DOHH2 (cell line): ENCODE results near the gene ITGAV.

ENCODE experiments used
- H3F3A ChIP-seq: fragments of 200-600 bp; sonication (generic), shearing (Covaris generic); 2 replicates; pipeline ENCODE4 v1.6.0; 2016; ENCODE audit warnings: antibody characterized with exemption, mild to moderate bottlenecking; ENCODE audit not compliant: control insufficient read depth, insufficient read depth
- H3K27ac ChIP-seq: fragments of 200-600 bp; sonication (generic); 2 replicates; pipeline ENCODE4 v1.5.1; 2014; ENCODE audit warnings: low read depth, mild to moderate bottlenecking, low read length, moderate library complexity
- H3K27me3 ChIP-seq: fragments of 200-600 bp; sonication (generic); 2 replicates; pipeline ENCODE4 v1.6.1; 2014; ENCODE audit warnings: mild to moderate bottlenecking, low read length, mixed read lengths; ENCODE audit not compliant: control insufficient read depth
- H3K36me3 ChIP-seq: fragments of 200-600 bp; sonication (generic); 2 replicates; pipeline ENCODE4 v1.6.1; 2014; ENCODE audit warnings: mild to moderate bottlenecking, low read length, moderate library complexity, mixed read lengths; ENCODE audit not compliant: control insufficient read depth
- H3K4me1 ChIP-seq: fragments of 200-600 bp; sonication (generic); 2 replicates; pipeline ENCODE4 v1.6.1; 2014; ENCODE audit warnings: mild to moderate bottlenecking, low read length, mixed read lengths; ENCODE audit not compliant: control insufficient read depth
- H3K4me2 ChIP-seq: fragments of 200-600 bp; sonication (generic); 2 replicates; pipeline ENCODE4 v1.6.0; 2014; ENCODE audit warnings: mild to moderate bottlenecking, low read length, moderate library complexity
- H3K4me3 ChIP-seq: fragments of 200-600 bp; sonication (generic); 2 replicates; pipeline ENCODE4 v1.5.1; 2014; ENCODE audit warnings: mild to moderate bottlenecking, low read length, mixed read lengths
- H3K79me2 ChIP-seq: fragments of 200-600 bp; sonication (generic); 2 replicates; pipeline ENCODE4 v1.6.1; 2014; ENCODE audit warnings: mild to moderate bottlenecking, low read length, mixed read lengths; ENCODE audit not compliant: control insufficient read depth
- H3K9me2 ChIP-seq: fragments of 200-600 bp; sonication (generic); replicated peaks from 2 replicates; pipeline ENCODE4 v1.6.1; 2014; ENCODE audit warnings: mild to moderate bottlenecking, low read length, mixed read lengths; ENCODE audit not compliant: control insufficient read depth
- H3K9me3 ChIP-seq: fragments of 200-600 bp; sonication (generic); 2 replicates; pipeline ENCODE4 v1.6.1; 2014; ENCODE audit warnings: antibody characterized with exemption, low read length, mixed read lengths; ENCODE audit not compliant: control insufficient read depth, insufficient read depth
- H4K20me1 ChIP-seq: fragments of 200-600 bp; sonication (generic); 2 replicates; pipeline ENCODE4 v1.6.0; 2014; ENCODE audit warnings: low read depth, mild to moderate bottlenecking, antibody characterized with exemption, low read length, moderate library complexity; ENCODE audit not compliant: control insufficient read depth, insufficient read depth
- EZH2phosphoT487 ChIP-seq: fragments of 200-600 bp; sonication (generic); IDR thresholded peaks from 2 replicates; pipeline ENCODE4 v1.6.1; 2017; ENCODE audit warnings: borderline replicate concordance, mild to moderate bottlenecking, antibody characterized with exemption, low read length, moderate library complexity, mixed read lengths
- TF ChIP-seq, protein P1 (sequence below): fragments of 200-600 bp; sonication (generic); IDR thresholded peaks from one replicate; pipeline ENCODE4 v1.5.1; 2014; ENCODE audit warnings: antibody characterized with exemption, mild to moderate bottlenecking, low read depth, low read length; ENCODE audit not compliant: poor library complexity, severe bottlenecking

ITGAV gene

DNA sequence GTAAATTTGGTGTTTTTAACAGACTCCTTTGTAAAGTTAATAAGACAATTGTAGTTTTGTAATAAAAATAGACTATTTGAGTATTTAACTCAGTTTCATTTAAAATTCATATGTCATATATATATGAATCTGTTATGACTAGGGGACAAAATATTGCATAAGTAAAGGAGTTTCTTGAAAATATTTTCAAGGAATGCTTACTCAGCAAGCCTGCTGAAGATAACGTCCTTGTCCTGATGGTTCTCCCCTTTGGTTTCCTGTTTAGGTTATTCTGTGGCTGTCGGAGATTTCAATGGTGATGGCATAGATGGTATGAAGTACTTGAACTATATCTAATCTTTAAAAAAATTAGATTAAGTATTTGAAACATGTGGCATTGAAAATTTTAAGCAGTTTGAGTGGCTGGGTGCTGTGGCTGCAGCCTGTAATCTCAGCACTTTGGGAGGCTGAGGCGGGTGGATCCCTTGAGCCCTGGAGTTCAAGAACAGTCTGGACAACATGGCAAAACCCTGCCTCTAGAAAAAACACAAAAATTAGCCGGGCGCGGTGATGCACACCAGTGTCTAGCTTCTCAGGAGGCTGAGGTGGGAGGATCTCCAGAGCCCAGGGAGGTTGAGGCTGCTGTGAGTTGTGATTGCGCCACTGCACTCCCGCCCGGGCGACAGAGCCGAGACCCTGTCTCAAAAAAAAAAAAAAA lies 47.1 kb downstream of the ITGAV start:
- no peak for TF ChIP-seq EZH2phosphoT487
- TF ChIP-seq, protein P1, sequence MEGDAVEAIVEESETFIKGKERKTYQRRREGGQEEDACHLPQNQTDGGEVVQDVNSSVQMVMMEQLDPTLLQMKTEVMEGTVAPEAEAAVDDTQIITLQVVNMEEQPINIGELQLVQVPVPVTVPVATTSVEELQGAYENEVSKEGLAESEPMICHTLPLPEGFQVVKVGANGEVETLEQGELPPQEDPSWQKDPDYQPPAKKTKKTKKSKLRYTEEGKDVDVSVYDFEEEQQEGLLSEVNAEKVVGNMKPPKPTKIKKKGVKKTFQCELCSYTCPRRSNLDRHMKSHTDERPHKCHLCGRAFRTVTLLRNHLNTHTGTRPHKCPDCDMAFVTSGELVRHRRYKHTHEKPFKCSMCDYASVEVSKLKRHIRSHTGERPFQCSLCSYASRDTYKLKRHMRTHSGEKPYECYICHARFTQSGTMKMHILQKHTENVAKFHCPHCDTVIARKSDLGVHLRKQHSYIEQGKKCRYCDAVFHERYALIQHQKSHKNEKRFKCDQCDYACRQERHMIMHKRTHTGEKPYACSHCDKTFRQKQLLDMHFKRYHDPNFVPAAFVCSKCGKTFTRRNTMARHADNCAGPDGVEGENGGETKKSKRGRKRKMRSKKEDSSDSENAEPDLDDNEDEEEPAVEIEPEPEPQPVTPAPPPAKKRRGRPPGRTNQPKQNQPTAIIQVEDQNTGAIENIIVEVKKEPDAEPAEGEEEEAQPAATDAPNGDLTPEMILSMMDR, result no peak
- Histone ChIP-seq H4K20me1 (no peaks in the 10 kb centered on the region), H3K9me3 (no peaks in the 10 kb centered on the region), H3K4me3 (no peak overlapping the region), H3K9me2 (no peaks in the 10 kb centered on the region), H3K36me3 (peaks cover 10% of the 10 kb centered on the region), H3F3A (no peaks in the 10 kb centered on the region), H3K27me3 (no peaks in the 10 kb centered on the region), H3K79me2 (no peaks in the 10 kb centered on the region), H3K4me1 (no peaks in the 10 kb centered on the region; the same call in 1 of the 2 replicates), H3K27ac (no peak overlapping the region), H3K4me2 (no peak overlapping the region)

DNA sequence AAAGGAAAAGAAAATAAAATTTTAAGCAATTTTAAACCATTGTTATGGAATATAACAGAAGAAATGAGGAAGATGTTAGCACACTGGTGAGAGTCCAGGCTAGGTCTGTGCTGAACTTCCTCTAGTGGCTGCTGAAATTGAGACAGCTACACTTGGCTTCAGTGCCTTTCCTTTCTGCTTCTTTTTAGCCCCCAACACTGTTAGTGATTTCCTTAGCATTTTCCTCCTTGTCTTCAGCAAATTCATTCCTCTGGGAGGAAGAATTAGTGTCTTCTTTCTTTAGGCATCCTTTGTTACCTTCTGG lies 47.6 kb downstream of the ITGAV start:
- no peaks in the 10 kb centered on the region for H3K9me2 ChIP-seq
- no peak for TF ChIP-seq EZH2phosphoT487
- TF ChIP-seq, protein P1, result no peak
- H3K4me3 ChIP-seq, result no peak overlapping the region
- peaks cover 13% of the 10 kb centered on the region for H3K36me3 ChIP-seq
- no peak overlapping the region for H3K4me2 ChIP-seq
- no peaks in the 10 kb centered on the region for H3K9me3 ChIP-seq
- H4K20me1 ChIP-seq, result no peaks in the 10 kb centered on the region
- no peaks in the 10 kb centered on the region for H3F3A ChIP-seq
- no peaks in the 10 kb centered on the region for H3K27me3 ChIP-seq
- H3K27ac ChIP-seq, result no peak overlapping the region
- H3K79me2 ChIP-seq, result no peaks in the 10 kb centered on the region
- no peaks in the 10 kb centered on the region; the same call in 1 of the 2 replicates for H3K4me1 ChIP-seq

DNA sequence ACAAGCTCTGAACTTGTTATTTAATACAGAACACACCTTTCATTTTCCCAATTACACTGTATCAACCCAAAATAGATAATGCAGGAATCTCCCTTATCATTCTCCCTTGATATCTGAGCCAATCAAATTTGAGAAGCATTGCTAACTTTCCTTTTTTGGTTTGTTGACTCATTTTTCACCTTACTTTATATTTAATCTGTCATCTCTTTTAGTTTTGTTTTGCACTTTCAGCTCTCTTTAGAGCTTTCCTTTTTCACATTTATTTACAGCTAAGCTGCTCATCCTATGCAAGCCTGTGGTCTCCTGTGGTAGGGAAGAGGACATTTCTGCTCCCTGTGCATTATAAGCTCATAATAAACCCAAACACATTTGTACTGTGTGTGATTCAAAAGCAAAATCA lies 50.1 kb downstream of the ITGAV start:
- Histone ChIP-seq H3F3A (no peaks in the 10 kb centered on the region), H3K4me2 (no peak overlapping the region), H3K9me2 (no peaks in the 10 kb centered on the region), H3K79me2 (no peaks in the 10 kb centered on the region), H3K4me1 (no peaks in the 10 kb centered on the region; the same call in 1 of the 2 replicates), H3K4me3 (no peak overlapping the region), H4K20me1 (no peaks in the 10 kb centered on the region), H3K36me3 (peaks cover 13% of the 10 kb centered on the region), H3K9me3 (no peaks in the 10 kb centered on the region), H3K27ac (no peak overlapping the region), H3K27me3 (no peaks in the 10 kb centered on the region)
- no peak for TF ChIP-seq EZH2phosphoT487
- TF ChIP-seq, protein P1, result no peak
